HepG2 (cell line): ENCODE data around the gene COL18A1. TPM values are rescaled to one million over a fixed set of nuclear protein-coding genes. Genes with fewer than 3 reads are reported as not detected.

Source experiments
- ARNTL ChIP-seq: sonication (generic); formaldehyde crosslinking; IDR thresholded peaks from 2 replicates; pipeline ENCODE4 v1.4.0; 2020; ENCODE audit warnings: mild to moderate bottlenecking, missing genetic modification reagents
- ATF3 ChIP-seq: sonication (generic); formaldehyde crosslinking; IDR thresholded peaks from 2 replicates; pipeline ENCODE4 v1.4.0; 2020; ENCODE audit warnings: missing genetic modification reagents
- CREB1 ChIP-seq, 2 experiments: fragments of 450-650 bp in 1 of 2; IDR thresholded peaks; 2 replicates each; pipeline ENCODE4 v1.6.1; 2016 to 2017; ENCODE audit warnings: control low read depth in 1 of 2, mild to moderate bottlenecking in 1 of 2, missing compliant biosample characterization in 1 of 2, missing genetic modification characterization in 1 of 2
- GMEB2 ChIP-seq: IDR thresholded peaks from 2 replicates; pipeline ENCODE4 v1.6.1; 2016; ENCODE audit warnings: missing biosample characterization, missing genetic modification reagents, low read depth
- GPN1 ChIP-seq: sonication (generic); formaldehyde crosslinking; IDR thresholded peaks from 2 replicates; pipeline ENCODE4 v1.5.1; 2020; ENCODE audit warnings: missing genetic modification reagents, borderline replicate concordance
- HIC2 ChIP-seq: sonication (generic); formaldehyde crosslinking; IDR thresholded peaks from 2 replicates; pipeline ENCODE4 v1.9.0; 2022; ENCODE audit warnings: low read depth, missing genetic modification reagents
- JUNB ChIP-seq: sonication (generic); formaldehyde crosslinking; IDR thresholded peaks from 2 replicates; pipeline ENCODE4 v1.8.0; 2022; ENCODE audit warnings: missing genetic modification reagents, mild to moderate bottlenecking, borderline replicate concordance
- KMT2B ChIP-seq: IDR thresholded peaks from 2 replicates; pipeline ENCODE4 v1.6.1; 2016; ENCODE audit warnings: missing genetic modification reagents, missing compliant biosample characterization
- MAFK ChIP-seq, 2 experiments: IDR thresholded peaks in 1 of 2; conservative IDR thresholded peaks in 1 of 2; 2 replicates each; pipeline ENCODE4 v1.6.1; 2011; ENCODE audit warnings: improper control_type of control experiment in 2 of 2, low read length in 2 of 2
- MTA3 ChIP-seq: sonication (generic); formaldehyde crosslinking; IDR thresholded peaks from 2 replicates; pipeline ENCODE4 v1.4.0; 2020; ENCODE audit warnings: missing genetic modification reagents
- NFKB2 ChIP-seq: sonication (generic); formaldehyde crosslinking; IDR thresholded peaks from 2 replicates; pipeline ENCODE4 v1.4.0; 2020; ENCODE audit warnings: missing genetic modification reagents, borderline replicate concordance
- SOX5 ChIP-seq: IDR thresholded peaks from 2 replicates; pipeline ENCODE4 v1.6.1; 2016; ENCODE audit warnings: borderline replicate concordance
- SRSF4 ChIP-seq: fragments of 200-400 bp; formaldehyde crosslinking; IDR thresholded peaks from one replicate; pipeline ENCODE4 v1.6.1; 2018; ENCODE audit warnings: mild to moderate bottlenecking, low read depth, low read length, moderate library complexity; ENCODE audit not compliant: poor library complexity, severe bottlenecking
- STAG1 ChIP-seq: sonication (generic); formaldehyde crosslinking; IDR thresholded peaks from 2 replicates; pipeline ENCODE4 v1.4.0; 2020; ENCODE audit warnings: missing genetic modification reagents
- TGIF2 ChIP-seq: IDR thresholded peaks from 2 replicates; pipeline ENCODE4 v1.6.1; 2016; ENCODE audit warnings: control low read depth, missing compliant biosample characterization
- ZBTB7A ChIP-seq: sonication (generic); formaldehyde crosslinking; IDR thresholded peaks from 2 replicates; pipeline ENCODE4 v1.8.0; 2022; ENCODE audit warnings: mild to moderate bottlenecking, missing genetic modification reagents
- ZFAT ChIP-seq: sonication (generic); formaldehyde crosslinking; conservative IDR thresholded peaks from 2 replicates; pipeline ENCODE4 v1.8.1; 2023; ENCODE audit warnings: missing genetic modification reagents, inconsistent platforms
- ZNF121 ChIP-seq: sonication (generic); formaldehyde crosslinking; IDR thresholded peaks from 2 replicates; pipeline ENCODE4 v1.5.0; 2020; ENCODE audit warnings: mild to moderate bottlenecking, missing genetic modification reagents
- ZNF124 ChIP-seq: sonication (generic); formaldehyde crosslinking; IDR thresholded peaks from 2 replicates; pipeline ENCODE4 v1.4.0; 2020; ENCODE audit warnings: missing genetic modification reagents
- ZNF17 ChIP-seq: sonication (generic); formaldehyde crosslinking; IDR thresholded peaks from 2 replicates; pipeline ENCODE4 v1.5.0; 2020; ENCODE audit warnings: mild to moderate bottlenecking, missing genetic modification reagents
- ZNF317 ChIP-seq: sonication (generic); formaldehyde crosslinking; IDR thresholded peaks from 2 replicates; pipeline ENCODE4 v1.5.0; 2020; ENCODE audit warnings: mild to moderate bottlenecking, missing genetic modification reagents
- ZNF362 ChIP-seq: sonication (generic); formaldehyde crosslinking; IDR thresholded peaks from 2 replicates; pipeline ENCODE4 v1.4.0; 2020; ENCODE audit warnings: missing genetic modification reagents, mild to moderate bottlenecking, borderline replicate concordance
- ZNF510 ChIP-seq: sonication (generic); formaldehyde crosslinking; IDR thresholded peaks from 2 replicates; pipeline ENCODE4 v1.4.0; 2020; ENCODE audit warnings: low read depth, mild to moderate bottlenecking, missing genetic modification reagents
- ZNF567 ChIP-seq: sonication (generic); formaldehyde crosslinking; IDR thresholded peaks from 2 replicates; pipeline ENCODE4 v1.8.1; 2023; ENCODE audit warnings: mild to moderate bottlenecking, missing genetic modification reagents, borderline replicate concordance
- ZNF577 ChIP-seq: sonication (generic); formaldehyde crosslinking; IDR thresholded peaks from 2 replicates; pipeline ENCODE4 v1.4.0; 2020; ENCODE audit warnings: mild to moderate bottlenecking, low read depth, missing genetic modification reagents, borderline replicate concordance
- polyA plus RNA-seq, 8 experiments: library from polyadenylated mRNA; depleted of rRNA in 3 of 8; stranded (reverse) in 7 of 8; unstranded in 1 of 8; fragments of >200 nt; fragmentation: Illumina TruSeq in 4 of 8; extraction: Trizol in 4 of 8; gene quantifications; 2 replicates each; pipeline versions ENCODE4 v1.2.1 to v1.2.3, GENCODE V29; 2011 to 2016; ENCODE audit warnings: low read depth in 4 of 8, missing spikeins in 1 of 8, mixed read lengths in 1 of 8; ENCODE audit not compliant: insufficient read depth in 1 of 8
- total RNA-seq, 5 experiments: library from RNA; depleted of rRNA; stranded (reverse); fragments of >200 nt; fragmentation: Illumina TruSeq; extraction: Trizol; gene quantifications; 2 replicates each; pipeline ENCODE4 v1.2.3, GENCODE V29; 2016; ENCODE audit warnings: low read depth in 1 of 5

COL18A1 gene
- total and polyA plus RNA-seq, 2 of the 13 experiments (the other 11 are each of a cell fraction or from before 2014, with no cell fraction given), result 79.0 to 102 TPM

- TF ChIP-seq CREB1 (IDR thresholded peaks at IDR 0.05) (no peak), CREB1 (CRISPR knock-in tag; IDR thresholded peaks at IDR 0.05) (no peak), SOX5 (CRISPR knock-in tag) (peak; percentile 90), HIC2 (peak; percentile 81; the same call in 1 of the 2 replicates), ARNTL (peak; percentile 83), ZNF567 (CRISPR knock-in tag) (no peak), ZBTB7A (peak; percentile 94), ZNF17 (CRISPR knock-in tag) (no peak), ZFAT (CRISPR knock-in tag) (no peak), ZNF577 (CRISPR knock-in tag) (no peak), TGIF2 (CRISPR knock-in tag) (peak; percentile 65; the same call in 1 of the 2 replicates), JUNB (CRISPR knock-in tag) (no peak), ZNF362 (CRISPR knock-in tag) (no peak), MAFK (conservative IDR thresholded peaks at IDR 0.05 in 1 of 2, IDR thresholded peaks at IDR 0.05 in 1 of 2; ENCODE audit: low read length in 2 of 2) (no peak), KMT2B (CRISPR knock-in tag) (peak; percentile 60; the same call in 1 of the 2 replicates), NFKB2 (CRISPR knock-in tag) (0 out of 2 replicates have a peak, but pooled peaks have one; percentile 4), GPN1 (no peak), SRSF4 (no peak), ZNF317 (CRISPR knock-in tag) (0 out of 2 replicates have a peak, but pooled peaks have one; percentile 49), STAG1 (CRISPR knock-in tag) (no peak), ZNF124 (CRISPR knock-in tag) (peak; percentile 67; the same call in 1 of the 2 replicates), ZNF121 (CRISPR knock-in tag) (0 out of 2 replicates have a peak, but pooled peaks have one; percentile 9), GMEB2 (CRISPR knock-in tag) (no peak), MTA3 (no peak), ATF3 (CRISPR knock-in tag) (0 out of 2 replicates have a peak, but pooled peaks have one; percentile 63), ZNF510 (CRISPR knock-in tag) (peak; percentile 28; the same call in 1 of the 2 replicates)
These were observed 66.7 kb downstream of the COL18A1 start (continued) for GRCh38 chr21:45471525-45472221.
